HG02588 (cell line): ENCODE data around the gene CHRND.

Experiments
- ATAC-seq: cut with Tn5 transposase; IDR thresholded peaks from one replicate; pipeline ENCODE4 v1.9.1; 2021; ENCODE audit warnings: mild to moderate bottlenecking, moderate library complexity; ENCODE audit not compliant: unreplicated experiment

Gene CHRND

GRCh38 chr2:232502911-232503808, 22.8 kb upstream of the CHRND start:
- ATAC-seq = no peak

GRCh38 chr2:232503809-232504323, 22.1 kb upstream of the CHRND start:
- no peak for ATAC-seq

- ATAC-seq = no peak
These were observed 21.5 kb upstream of the CHRND start for GRCh38 chr2:232504438-232504837.

GRCh38 chr2:232505856-232506255, 20.1 kb upstream of the CHRND start:
- no peak for ATAC-seq

- ATAC-seq = no peak
These were observed 19.3 kb upstream of the CHRND start for GRCh38 chr2:232506709-232507108.

DNA sequence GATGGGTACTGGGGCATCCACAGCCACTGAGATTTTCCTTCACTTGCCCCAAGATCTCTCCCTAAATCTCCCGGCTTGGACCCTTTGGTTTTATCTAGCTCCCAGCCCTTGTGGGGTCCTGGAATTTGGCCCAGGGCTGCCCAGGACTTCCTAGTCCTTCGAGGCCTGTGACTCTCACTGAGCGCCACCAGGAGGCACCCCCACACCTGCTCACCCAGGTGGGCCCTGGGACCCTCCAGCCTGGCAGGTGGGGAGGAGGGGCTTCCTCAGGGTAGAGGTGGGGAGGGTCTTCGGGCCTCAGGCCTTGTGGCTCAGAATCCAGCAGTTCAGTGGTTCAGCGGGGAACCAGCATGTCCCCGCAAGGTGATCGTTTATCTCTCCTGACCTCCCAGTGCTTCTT, 17.7 kb upstream of the CHRND start:
- no peak for ATAC-seq

DNA sequence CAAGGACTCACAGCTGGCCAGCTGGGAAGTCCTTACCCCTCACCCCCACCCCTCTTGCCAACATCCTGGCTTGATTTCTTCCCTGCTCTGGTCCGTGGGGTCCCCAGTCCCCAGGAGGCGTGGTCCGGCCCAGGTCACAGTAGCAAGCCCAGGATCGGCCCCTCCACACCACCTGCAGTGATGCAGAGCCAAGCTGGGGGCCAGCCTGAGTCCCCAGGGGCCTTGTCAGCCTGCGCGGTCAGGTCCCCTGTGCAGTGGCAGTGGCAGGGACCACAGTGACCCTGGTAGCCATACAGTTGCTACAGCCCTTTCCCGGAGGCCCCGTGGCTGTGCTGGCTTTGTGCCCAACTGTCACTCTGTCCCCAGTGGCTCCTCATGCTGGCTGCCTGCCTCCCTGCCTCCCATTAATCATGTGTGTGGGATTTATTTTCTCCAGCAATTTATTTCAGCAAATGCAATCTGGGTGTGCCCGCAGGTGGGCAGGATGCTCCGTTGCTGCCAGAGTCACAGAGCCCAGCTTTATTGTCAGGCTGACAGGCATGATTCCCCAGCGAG, 14.5 kb upstream of the CHRND start:
- no peak for ATAC-seq

GRCh38 chr2:232512602-232513001, 13.4 kb upstream of the CHRND start:
- no peak for ATAC-seq

DNA sequence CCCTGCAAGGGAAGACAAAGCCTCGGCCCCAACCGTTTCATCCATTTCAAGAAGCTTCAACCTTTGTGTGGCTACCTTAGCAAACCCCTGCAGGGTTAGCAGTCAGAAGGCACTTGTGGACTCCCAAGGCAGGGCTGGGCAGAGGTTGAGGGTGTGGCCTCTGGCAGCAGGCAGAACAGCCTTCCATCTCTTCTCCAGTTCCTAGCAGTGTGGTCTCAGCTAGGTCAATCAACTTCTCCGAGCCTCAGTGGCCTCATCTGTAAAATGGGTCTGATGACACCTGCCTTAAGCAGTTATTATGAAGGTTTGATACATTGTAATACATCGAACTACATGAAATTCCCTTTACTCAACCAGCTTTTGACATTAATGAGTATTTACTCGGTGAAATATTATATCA, 12.6 kb upstream of the CHRND start:
- ATAC-seq = no peak

- no peak for ATAC-seq
These were observed 10.3 kb upstream of the CHRND start for GRCh38 chr2:232515639-232516038.

DNA sequence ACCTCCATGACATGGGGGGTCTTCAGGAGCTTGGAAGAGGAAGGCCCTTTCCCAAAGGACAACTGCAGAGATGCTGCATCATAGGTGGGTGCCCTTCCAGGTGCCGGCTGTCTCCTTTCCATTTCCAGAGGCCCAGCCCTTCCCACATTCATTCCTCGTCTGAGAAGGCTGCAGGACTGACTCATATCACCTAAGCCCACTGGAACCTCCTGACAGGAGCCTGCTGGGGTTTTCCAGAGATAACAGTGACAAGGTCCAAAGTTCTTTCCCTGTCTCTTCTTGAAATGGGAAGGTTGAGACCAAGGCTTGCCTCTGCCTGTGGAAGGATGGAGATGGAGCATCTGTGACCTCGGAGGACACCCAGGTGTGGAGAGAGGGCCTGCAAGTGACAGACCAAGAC, 9.4 kb upstream of the CHRND start:
- no peak for ATAC-seq

DNA sequence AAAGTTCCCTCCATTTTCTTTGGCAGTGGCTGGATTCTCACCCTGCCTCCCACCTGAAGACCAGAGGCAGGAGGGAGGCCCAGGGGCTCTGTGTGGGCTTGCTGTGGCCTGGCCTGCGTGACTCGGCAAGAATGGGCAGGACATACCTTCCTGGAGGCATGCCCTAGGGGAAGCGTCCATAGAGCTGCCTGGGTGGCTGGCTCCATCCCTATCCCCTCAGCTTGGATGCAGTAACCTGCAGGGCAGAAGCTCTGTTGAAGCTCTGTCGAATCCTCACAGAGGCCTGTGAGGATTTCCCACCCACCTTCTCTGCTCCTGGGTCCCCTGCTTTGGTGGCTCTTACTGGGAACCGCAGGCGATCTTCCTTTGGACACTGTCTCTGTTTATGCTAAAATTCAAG, 7.1 kb upstream of the CHRND start:
- no peak for ATAC-seq

DNA sequence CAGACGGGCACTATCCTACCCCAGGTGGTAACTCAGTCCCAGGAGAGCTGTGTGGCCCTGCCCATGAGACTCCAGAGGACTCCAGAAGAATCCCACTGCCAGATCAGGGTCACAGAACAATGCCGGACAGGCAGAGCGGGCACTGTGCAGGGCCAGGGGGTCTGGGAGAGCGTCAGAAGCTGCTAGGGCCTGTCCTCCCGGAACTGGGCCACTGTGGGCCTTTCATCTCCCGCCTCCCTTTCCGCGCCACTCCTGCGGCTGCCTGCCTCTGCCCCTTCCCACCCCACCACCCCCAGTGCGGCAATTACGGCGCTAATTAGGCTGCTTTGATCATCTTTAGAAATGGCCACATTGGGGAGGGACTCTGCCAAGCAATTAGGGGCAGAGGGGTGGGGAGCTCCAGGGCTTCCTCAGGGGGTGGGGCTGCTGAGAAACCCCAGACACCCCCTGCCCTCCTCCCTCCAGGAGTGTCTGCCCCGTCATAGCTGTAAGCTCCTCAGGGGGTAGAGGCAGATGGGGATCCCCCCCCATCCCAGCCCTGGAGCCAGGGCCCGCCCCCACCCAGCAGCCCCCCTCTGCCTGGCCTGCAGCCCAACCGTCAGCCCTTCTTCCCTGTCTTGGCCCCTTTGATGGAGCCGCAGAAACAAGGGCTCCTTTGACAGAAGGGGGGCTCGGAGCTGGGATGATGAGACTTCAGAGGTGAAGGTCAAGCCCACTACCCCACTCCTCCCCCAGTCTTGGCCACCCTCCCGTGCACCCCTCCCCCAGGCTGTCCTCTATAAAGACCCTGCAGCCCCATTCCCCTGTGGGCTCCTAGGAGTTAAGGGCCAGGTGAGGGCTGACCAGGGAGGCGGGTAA, 6.2 kb upstream of the CHRND start, which contains the start of gene PRSS56:
Gene PRSS56 (plus strand): TSS at position 808 of the 858 bp plus-strand sequence. CDS start 211 bp downstream, outside the sequence.
- ATAC-seq = no peak

- ATAC-seq = no peak
These were observed 5.5 kb upstream of the CHRND start for GRCh38 chr2:232520489-232520888.

GRCh38 chr2:232521098-232521497, 4.9 kb upstream of the CHRND start:
- ATAC-seq = no peak

DNA sequence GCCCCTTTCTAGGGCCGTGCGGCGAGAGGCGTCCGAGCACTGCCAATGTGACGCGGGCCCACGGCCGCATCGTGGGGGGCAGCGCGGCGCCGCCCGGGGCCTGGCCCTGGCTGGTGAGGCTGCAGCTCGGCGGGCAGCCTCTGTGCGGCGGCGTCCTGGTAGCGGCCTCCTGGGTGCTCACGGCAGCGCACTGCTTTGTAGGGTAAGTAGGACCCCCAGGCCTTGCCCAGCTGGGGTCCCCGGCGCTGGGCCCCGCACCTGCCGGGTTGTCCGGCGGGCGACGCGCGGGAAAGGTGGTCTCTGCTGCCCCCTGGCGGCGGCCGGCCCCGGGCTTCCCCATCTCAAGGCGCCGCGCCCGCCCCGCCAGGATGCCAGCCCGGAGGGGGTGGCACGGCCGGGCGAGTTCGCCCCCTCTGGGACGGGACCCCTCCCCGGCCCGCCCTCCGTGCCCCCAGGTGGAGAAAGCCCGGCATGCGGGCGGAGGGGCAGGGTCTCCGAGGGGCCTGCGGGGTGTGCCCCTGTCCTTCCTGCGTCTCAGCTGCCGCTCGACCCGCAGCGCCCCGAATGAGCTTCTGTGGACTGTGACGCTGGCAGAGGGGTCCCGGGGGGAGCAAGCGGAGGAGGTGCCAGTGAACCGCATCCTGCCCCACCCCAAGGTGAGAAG, 3.9 kb upstream of the CHRND start:
- no peak for ATAC-seq

DNA sequence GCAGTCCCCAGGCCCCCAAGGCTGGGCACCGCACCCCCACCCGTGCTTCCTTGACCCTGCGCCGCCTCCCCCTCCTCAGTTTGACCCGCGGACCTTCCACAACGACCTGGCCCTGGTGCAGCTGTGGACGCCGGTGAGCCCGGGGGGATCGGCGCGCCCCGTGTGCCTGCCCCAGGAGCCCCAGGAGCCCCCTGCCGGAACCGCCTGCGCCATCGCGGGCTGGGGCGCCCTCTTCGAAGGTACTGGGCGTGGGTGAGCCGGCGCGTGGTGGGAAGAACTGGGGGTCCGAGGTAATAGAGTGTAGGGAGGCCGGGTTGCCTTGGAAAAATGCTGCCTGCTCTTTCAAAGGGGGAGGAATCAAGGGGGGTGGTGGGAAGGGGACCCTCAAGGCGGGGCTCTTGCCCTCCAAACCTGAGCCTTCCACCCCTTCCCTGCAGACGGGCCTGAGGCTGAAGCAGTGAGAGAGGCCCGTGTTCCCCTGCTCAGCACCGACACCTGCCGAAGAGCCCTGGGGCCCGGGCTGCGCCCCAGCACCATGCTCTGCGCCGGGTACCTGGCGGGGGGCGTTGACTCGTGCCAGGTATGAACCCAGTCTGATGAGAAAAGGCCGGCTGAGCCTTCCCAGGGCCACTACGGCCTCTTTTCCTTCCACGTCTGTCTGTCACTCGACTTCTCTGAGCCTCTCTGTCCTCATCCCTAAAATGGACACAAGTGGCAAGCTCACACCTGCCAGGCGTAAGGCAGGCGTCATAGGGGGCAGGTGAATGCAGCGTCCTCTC, 3.1 kb upstream of the CHRND start:
- no peak for ATAC-seq

DNA sequence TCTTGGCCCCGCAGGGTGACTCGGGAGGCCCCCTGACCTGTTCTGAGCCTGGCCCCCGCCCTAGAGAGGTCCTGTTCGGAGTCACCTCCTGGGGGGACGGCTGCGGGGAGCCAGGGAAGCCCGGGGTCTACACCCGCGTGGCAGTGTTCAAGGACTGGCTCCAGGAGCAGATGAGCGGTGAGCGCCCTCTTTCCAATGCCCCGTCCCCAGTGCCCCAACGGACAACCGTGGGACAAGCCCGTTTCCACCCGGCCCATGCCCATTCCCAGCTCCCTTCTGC, 2.6 kb upstream of the CHRND start:
- ATAC-seq = no peak

- no peak for ATAC-seq
These were observed 2.0 kb upstream of the CHRND start for GRCh38 chr2:232523682-232524597.
